ENCODE measurements around the gene DLK1.

The DLK1 gene

DNA sequence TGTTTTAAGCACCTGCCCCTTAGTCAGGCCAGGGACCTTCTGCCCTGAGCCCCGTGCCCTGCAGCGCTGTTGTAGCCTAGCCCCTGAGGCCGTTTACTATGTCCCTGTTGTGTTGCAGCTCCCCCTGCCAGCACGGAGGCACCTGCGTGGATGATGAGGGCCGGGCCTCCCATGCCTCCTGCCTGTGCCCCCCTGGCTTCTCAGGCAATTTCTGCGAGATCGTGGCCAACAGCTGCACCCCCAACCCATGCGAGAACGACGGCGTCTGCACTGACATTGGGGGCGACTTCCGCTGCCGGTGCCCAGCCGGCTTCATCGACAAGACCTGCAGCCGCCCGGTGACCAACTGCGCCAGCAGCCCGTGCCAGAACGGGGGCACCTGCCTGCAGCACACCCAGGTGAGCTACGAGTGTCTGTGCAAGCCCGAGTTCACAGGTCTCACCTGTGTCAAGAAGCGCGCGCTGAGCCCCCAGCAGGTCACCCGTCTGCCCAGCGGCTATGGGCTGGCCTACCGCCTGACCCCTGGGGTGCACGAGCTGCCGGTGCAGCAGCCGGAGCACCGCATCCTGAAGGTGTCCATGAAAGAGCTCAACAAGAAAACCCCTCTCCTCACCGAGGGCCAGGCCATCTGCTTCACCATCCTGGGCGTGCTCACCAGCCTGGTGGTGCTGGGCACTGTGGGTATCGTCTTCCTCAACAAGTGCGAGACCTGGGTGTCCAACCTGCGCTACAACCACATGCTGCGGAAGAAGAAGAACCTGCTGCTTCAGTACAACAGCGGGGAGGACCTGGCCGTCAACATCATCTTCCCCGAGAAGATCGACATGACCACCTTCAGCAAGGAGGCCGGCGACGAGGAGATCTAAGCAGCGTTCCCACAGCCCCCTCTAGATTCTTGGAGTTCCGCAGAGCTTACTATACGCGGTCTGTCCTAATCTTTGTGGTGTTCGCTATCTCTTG is 7.6 kb downstream of the DLK1 start:
- DNase-seq (ENCODE audit: low read depth): no peak

DNA sequence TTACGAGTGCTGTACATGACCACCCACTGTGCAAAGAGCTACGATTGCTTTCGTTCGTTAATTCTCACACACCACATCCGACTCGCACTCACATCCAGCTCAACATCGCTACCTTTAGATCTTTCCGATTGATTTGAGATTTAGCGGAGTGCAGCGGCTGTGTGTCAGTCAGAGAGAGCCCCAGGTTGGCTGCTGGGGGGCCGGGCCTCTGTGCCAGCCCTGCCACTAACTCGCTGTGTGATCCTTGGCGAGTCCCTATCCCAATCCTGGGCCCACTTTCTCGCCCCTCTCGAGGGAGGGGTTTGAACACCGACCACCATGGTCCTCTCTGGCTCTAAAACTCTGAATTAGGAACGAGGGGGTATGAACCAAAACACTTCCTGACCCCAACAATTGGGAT is 8.6 kb downstream of the DLK1 start:
- DNase-seq (ENCODE audit: low read depth): no peak

DNA sequence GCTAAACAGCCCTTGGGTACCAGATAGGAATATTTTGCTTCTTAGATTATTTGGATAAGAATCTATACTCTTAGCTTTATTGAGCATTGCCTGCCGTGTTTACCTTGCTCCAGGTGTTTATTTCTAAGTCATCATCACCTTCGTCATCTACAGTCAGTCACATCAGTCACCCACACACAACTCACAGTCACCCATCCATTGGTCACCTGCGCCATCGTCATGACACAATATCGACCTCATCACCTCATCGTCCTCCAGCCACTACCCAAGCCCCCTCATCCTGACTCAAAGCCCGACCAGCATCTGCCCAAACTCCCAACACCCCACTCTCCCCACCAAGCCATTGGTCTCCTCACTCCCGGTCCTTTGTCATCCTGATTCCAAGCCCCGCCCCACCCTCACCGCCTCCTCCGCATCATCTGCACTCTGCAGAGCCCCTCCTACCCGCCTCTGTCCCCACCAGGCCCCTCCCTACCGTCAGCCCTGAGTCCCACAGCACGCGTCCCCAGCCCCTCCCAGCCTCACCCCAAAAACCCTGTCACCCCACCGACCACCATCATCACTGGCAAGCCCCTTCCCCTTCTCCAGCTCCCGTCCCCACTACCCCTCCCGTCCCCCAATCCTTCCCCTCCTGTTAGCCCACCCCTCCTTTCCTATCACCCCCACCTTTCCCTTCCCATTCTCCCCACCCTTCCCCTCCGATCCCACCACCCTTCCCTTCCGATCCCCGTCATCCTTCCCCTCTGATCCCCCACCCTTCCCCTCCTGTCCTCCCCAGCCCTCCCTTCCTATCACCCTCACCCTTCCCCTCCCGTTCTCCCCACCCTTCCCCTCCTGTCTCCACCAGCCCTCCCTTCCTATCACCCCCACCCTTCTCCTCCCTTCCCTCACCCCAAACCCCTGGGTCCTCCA is 9.8 kb downstream of the DLK1 start:
- no peak for DNase-seq (ENCODE audit: low read depth)

DNA sequence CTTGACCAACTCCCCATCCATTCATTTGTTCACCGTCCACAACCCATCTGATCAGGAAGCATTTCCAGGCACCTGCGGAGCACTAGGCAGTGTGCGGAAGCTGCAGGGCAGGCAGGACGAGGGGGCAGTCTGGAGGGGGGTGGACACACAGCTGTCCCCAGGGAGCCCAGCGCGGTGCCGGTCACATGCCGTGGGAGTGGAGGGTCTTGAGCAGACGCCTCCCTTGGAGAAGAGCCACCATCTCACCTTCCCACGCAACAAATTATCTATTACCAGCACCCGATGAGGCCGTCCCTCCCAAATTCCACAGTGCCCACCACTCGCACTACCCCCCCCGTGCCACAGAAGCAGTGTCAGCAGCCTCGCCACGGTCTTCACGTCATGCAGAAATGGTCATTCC is 10.8 kb downstream of the DLK1 start:
- no peak for DNase-seq (ENCODE audit: low read depth)

DNA sequence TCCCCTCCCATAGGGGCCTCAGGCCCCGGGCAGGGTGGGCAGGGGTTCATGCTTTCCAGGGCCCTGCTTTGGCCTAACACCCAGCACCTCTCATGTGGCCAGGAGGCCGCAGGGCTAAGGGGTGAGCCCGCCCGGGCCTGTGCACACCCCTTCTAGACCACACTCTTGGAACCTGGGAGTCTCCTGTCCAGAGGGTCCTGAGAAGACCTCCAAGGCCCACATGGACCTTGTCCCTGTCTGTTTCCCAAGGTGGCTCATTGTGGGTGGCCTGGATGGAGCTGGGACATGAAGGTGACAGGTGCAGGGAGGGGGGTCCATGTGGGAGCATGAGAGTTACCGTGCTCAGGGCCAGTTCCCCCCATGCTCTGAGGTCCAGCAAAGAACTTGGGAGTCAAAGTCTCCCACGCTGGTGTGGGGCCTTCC is 11.6 kb downstream of the DLK1 start:
- DNase-seq (ENCODE audit: low read depth): no peak

GRCh38 chr14:100738704-100739131 is 12.0 kb downstream of the DLK1 start:
- DNase-seq (ENCODE audit: low read depth): no peak

DNA sequence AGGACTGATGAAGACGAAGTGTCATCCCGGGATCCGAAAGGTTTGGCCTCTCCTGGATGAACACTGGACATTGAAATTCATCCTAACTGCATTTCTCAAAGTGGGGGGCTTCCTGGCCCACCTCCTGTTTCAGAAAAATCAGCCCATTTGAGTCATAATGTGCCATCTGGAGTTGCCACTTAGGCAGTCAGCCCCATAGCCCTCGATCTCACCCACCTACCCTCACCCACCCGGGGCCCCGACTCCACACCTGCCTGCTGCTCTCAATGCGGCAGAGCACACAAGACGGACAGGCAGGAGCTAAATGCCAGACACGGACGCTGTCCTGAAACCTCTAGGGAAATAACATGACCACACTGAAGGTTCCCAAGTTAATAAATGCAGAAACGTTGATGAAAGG is 12.6 kb downstream of the DLK1 start:
- DNase-seq (ENCODE audit: low read depth): no peak

DNA sequence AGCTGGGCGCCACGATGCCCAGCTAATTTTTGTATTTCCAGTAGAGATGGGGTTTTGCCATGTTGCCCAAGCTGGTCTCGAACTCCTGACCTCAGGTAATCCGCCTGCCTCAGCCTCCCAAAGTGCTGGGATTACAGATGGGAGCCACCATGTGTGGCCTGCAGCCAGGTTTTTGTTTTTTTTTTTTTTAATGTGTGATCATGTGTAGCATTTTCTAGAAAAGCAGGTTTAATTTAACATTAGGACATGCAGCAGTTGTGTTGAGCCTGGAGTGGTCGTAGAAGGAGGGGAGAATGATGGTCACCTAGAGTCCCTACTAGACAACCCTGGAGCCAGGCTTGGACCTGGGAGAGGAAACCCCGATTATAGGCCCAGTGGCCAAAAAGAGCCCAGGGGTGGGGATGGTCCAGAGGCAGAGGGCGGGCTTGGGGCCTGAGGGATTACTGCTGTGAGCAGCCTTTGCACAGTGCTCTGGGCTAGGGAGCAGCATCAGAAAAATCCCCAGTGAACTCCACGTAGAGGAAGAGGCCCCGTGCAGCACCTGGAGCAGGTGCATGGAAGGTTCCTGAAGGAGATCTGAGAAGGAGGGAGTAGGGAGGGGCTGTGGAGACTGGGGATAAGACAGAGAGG is 13.6 kb downstream of the DLK1 start:
- DNase-seq (ENCODE audit: low read depth): no peak

GRCh38 chr14:100740929-100741328 is 14.2 kb downstream of the DLK1 start:
- DNase-seq (ENCODE audit: low read depth): no peak

- no peak for DNase-seq (ENCODE audit: low read depth)
Measured at GRCh38 chr14:100741966-100742365, 15.3 kb downstream of the DLK1 start.

- DNase-seq (ENCODE audit: low read depth): no peak
Measured at GRCh38 chr14:100746326-100746725, 19.6 kb downstream of the DLK1 start.

GRCh38 chr14:100747021-100747586 is 20.4 kb downstream of the DLK1 start:
- peak; percentile 93 for DNase-seq (ENCODE audit: low read depth)

DNA sequence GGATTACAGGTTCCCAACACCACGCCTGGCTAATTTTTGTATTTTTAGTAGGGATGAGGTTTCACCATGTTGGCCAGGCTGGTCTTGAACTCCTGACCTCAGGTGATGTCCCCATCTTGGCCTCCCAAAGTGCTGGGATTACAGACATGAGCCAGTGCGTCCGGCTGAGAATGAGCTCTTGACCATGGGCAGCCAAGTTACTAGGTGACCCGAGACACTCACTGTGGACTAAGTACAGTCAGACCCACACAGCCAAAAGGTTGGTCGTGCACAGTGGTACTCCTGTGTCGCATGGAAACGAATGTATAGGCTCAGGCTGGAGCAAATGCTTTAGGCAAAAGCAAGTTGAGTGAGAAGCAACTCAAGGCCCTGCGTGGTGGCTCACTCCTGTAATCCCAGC is 21.0 kb downstream of the DLK1 start:
- no peak for DNase-seq (ENCODE audit: low read depth)

DNA sequence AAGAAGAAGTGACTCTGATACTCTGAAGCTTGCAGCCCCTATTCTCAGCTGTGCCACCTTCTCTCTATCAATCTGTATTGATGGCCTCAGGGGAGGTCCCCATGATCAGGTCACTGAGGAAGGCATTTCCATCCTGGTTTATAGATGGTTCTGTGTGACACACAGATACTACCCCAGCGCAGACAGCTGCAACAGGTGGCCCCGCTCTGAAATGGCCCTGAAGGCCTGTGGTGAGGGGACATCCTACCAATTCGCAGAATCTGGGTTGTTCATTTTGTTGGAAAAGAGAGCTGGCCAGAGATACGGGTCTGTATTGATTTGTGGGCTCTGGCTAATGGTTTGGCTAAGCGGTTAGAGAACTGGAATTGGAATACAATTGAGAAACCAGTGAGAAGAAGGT is 21.7 kb downstream of the DLK1 start:
- no peak for DNase-seq (ENCODE audit: low read depth)

DNA sequence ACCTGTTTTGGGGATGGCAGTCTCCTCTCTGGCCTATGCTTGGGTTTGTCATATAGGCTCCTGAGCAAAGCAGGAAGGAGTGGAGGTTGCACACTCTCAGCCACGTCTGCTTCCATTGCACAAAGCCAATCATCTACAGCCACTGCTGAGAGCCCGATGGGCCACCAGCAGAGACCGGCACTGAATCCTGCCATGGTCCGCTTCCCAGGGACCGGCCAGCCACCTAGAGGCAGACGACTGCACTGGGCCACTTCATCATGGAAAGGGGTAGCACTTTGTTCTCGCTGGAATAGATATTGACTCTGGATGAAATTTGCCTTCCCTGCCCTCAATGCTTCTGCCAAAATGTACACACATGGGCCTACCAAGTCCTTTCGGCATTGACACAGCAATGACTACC is 22.3 kb downstream of the DLK1 start:
- DNase-seq (ENCODE audit: low read depth): no peak

GRCh38 chr14:100749967-100750597 is 23.4 kb downstream of the DLK1 start:
- no peak for DNase-seq (ENCODE audit: low read depth)

DNA sequence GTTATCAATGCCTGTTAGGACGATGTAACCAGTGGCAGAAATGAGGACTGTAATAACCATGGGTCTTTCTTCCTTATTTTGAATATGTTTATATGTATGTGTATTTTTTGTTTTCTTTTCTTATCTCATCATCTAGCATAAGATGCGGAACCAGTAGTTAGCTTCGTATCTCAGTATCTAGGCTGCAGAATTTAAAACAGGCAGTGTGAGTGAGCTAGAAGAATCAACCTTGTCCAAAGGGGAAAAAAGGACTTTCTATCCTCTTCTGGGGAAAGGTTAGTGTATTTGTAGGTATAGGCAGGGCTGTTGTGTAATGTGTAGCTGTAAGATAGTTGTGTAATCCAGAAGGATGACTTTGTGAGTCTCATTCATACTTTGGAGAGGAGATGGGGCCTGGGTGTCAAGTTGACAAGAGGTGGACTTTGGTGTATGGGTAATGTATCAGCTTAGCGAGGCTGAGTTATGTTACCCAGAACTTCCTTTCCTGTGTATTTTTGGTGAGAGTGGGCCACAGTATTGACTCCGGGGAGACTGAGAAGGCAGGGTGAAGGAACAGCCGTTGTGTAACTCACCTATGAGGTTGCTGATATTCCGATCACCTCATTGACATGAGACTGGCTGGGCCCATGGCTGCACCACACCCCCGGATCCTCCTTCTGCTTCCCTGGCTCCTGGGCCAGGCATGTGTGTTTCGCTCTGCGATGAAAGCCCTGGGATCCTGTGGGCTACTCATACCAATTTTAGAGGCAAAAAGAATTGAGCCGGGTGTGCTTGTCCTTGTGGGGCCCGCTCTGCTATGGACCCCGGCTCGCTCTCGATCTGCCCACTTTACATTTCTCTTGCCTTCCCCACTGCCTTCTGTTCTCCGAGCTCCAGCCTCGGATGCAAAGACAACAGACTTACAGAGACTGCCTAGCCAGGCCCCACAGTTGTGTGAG is 24.3 kb downstream of the DLK1 start:
- DNase-seq (ENCODE audit: low read depth): no peak

- no peak for DNase-seq (ENCODE audit: low read depth)
Measured at GRCh38 chr14:100754020-100754419, 27.3 kb downstream of the DLK1 start.

- no peak for DNase-seq (ENCODE audit: low read depth)
Measured at GRCh38 chr14:100755649-100756048, 29.0 kb downstream of the DLK1 start.

- DNase-seq (ENCODE audit: low read depth): peak; percentile 58
Measured at GRCh38 chr14:100761481-100761880, 34.8 kb downstream of the DLK1 start.
